Breast epithelium (tissue), 3 donors: Measurements from ENCODE around the gene STXBP4.

Experiments used
- CTCF ChIP-seq, 3 donors: fragments of 450-650 bp; IDR thresholded peaks; one replicate each; pipeline ENCODE4 v1.5.1; 2016 to 2017; ENCODE audit warnings: antibody characterized with exemption in 3 of 3, mild to moderate bottlenecking in 3 of 3, moderate library complexity in 3 of 3
- POLR2A ChIP-seq: fragments of 450-650 bp; IDR thresholded peaks from one replicate; pipeline ENCODE4 v1.6.1; 2016; ENCODE audit warnings: antibody characterized with exemption, mild to moderate bottlenecking, moderate library complexity
- POLR2AphosphoS5 ChIP-seq, 3 donors: sonication (generic); formaldehyde crosslinking; IDR thresholded peaks; one replicate each; pipeline ENCODE4 v1.6.1; 2017; ENCODE audit warnings: antibody characterized with exemption in 3 of 3

GRCh38 chr17:55177855-55178217 is 209.3 kb downstream of the STXBP4 start:
- no peak for TF ChIP-seq CTCF (IDR thresholded peaks at IDR 0.05)
- TF ChIP-seq POLR2A, result no peak
- TF ChIP-seq POLR2AphosphoS5 (IDR thresholded peaks at IDR 0.05), result no peak
